Measurements from ENCODE around the gene QRFP. TPM values are rescaled to one million over a fixed set of nuclear protein-coding genes. Genes with fewer than 3 reads are reported as not detected.

The QRFP gene
- total RNA-seq, 4 donors from 2014 or later: not detected

- TF ChIP-seq, protein P1, sequence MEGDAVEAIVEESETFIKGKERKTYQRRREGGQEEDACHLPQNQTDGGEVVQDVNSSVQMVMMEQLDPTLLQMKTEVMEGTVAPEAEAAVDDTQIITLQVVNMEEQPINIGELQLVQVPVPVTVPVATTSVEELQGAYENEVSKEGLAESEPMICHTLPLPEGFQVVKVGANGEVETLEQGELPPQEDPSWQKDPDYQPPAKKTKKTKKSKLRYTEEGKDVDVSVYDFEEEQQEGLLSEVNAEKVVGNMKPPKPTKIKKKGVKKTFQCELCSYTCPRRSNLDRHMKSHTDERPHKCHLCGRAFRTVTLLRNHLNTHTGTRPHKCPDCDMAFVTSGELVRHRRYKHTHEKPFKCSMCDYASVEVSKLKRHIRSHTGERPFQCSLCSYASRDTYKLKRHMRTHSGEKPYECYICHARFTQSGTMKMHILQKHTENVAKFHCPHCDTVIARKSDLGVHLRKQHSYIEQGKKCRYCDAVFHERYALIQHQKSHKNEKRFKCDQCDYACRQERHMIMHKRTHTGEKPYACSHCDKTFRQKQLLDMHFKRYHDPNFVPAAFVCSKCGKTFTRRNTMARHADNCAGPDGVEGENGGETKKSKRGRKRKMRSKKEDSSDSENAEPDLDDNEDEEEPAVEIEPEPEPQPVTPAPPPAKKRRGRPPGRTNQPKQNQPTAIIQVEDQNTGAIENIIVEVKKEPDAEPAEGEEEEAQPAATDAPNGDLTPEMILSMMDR (IDR thresholded peaks at IDR 0.05): no peak
- no peak for TF ChIP-seq POLR2A (IDR thresholded peaks at IDR 0.05)
- H3K36me3 ChIP-seq: no peaks in the 10 kb centered on the region
- peak overlapping the region in 1 of 2 donors; percentile 41 for H3K27ac ChIP-seq
- intact Hi-C loops (cut with DNase I; ENCODE audit: low total_unique reads): no loop called here
- no peaks in the 10 kb centered on the region for H3K4me1 ChIP-seq
- H3K27me3 ChIP-seq: no peaks in the 10 kb centered on the region
- H3K4me3 ChIP-seq: no peak overlapping the region
- no peak for DNase-seq
- H3K9me3 ChIP-seq: no peaks in the 10 kb centered on the region
Measured at GRCh38 chr9:130895481-130896232, 955 bp downstream of the QRFP start.

DNA sequence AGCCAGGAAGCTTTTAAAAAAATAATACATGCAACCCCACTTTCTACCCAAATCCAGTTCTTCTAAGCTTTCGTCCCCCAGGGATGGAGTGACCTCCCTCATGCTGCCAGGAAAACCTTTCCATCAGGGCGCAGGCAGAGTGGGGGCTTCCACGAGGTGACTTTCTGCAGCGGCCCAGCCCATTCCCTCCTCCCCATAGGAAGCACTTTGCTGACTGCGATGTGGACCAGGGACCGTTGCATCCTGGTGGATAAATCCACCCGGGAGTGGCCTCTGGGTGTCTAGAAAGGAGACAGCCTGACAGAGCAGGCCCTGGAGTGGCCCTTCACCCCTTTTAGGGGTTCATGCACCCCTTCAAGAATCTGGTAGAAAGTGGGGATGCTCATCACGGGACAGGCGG lies 1.6 kb downstream of the QRFP start:
- DNase-seq: no peak
- no peaks in the 10 kb centered on the region for H3K9me3 ChIP-seq
- no peak overlapping the region for H3K4me3 ChIP-seq
- no peaks in the 10 kb centered on the region for H3K36me3 ChIP-seq
- TF ChIP-seq, protein P1 (IDR thresholded peaks at IDR 0.05): no peak
- TF ChIP-seq POLR2A (IDR thresholded peaks at IDR 0.05): no peak
- H3K27me3 ChIP-seq: no peaks in the 10 kb centered on the region
- intact Hi-C loops (cut with DNase I; ENCODE audit: low total_unique reads): no loop called here
- H3K4me1 ChIP-seq: no peaks in the 10 kb centered on the region
- peak overlapping the region in 1 of 2 donors; percentile 41 for H3K27ac ChIP-seq

- Histone ChIP-seq H3K4me1 (no peaks in the 10 kb centered on the region), H3K9me3 (no peaks in the 10 kb centered on the region), H3K4me3 (no peak overlapping the region), H3K27me3 (no peaks in the 10 kb centered on the region), H3K27ac (no peak overlapping the region), H3K36me3 (no peaks in the 10 kb centered on the region)
- intact Hi-C loops (cut with DNase I; ENCODE audit: low total_unique reads): no loop called here
- no peak for DNase-seq
- TF ChIP-seq, protein P1 (IDR thresholded peaks at IDR 0.05): no peak
- TF ChIP-seq POLR2A (IDR thresholded peaks at IDR 0.05): no peak
Measured at GRCh38 chr9:130894546-130894945, 2.1 kb downstream of the QRFP start.

GRCh38 chr9:130893341-130894101 lies 3.1 kb downstream of the QRFP start:
- H3K27ac ChIP-seq: no peak overlapping the region
- intact Hi-C loops (cut with DNase I; ENCODE audit: low total_unique reads): no loop called here
- H3K36me3 ChIP-seq: no peaks in the 10 kb centered on the region

More at GRCh38 chr9:130893341-130894101, 3.1 kb downstream of the QRFP start:
- Histone ChIP-seq H3K9me3 (no peaks in the 10 kb centered on the region), H3K4me3 (no peak overlapping the region), H3K4me1 (no peaks in the 10 kb centered on the region), H3K27me3 (no peaks in the 10 kb centered on the region)
- TF ChIP-seq POLR2A (IDR thresholded peaks at IDR 0.05): no peak
- TF ChIP-seq, protein P1 (IDR thresholded peaks at IDR 0.05): peak in 1 of 4 experiments; percentile 6
- DNase-seq: no peak
